ENCODE measurements around the gene SIAH3. TPM values are rescaled to one million over a fixed set of nuclear protein-coding genes. Genes with fewer than 3 reads are reported as not detected.

SIAH3 gene
- total RNA-seq, 1 experiment from 2014 or later = not detected

GRCh38 chr13:45799451-45799850 is 52.1 kb downstream of the SIAH3 start:
- no peak overlapping the region for H4K91ac ChIP-seq (ENCODE audit: insufficient read length, low read depth, low read length)
- H2BK15ac ChIP-seq (ENCODE audit: low read depth, low read length) = no peak overlapping the region
- no peak overlapping the region for H3K56ac ChIP-seq (ENCODE audit: insufficient read length, low read depth, low read length)
- Mint-ChIP-seq H3K4me3 (no peak overlapping the region), H3K36me3 (ENCODE audit: insufficient read depth in 1 of 3, low read depth in 3 of 3) (no peaks in the 10 kb centered on the region; a peak in 1 of 7 replicates), H3K9me3 (peaks cover 0 to 2% of the 10 kb centered on the region in 2 experiments; a peak in 2 of 5 replicates), H3K27ac (no peak overlapping the region), H3K27me3 (ENCODE audit: low read depth) (no peaks in the 10 kb centered on the region), H3K4me1 (peaks cover 0 to 14% of the 10 kb centered on the region in 2 experiments; a peak in 2 of 4 replicates)
- no peaks in the 10 kb centered on the region for H3K4me1 ChIP-seq (ENCODE audit: insufficient read depth, low read length)
- no peak overlapping the region for H3K9ac ChIP-seq (ENCODE audit: extremely low read depth, insufficient read length, low read length)
- no peak overlapping the region for H3K4ac ChIP-seq (ENCODE audit: low read depth, low read length)
- no peak overlapping the region for H3T11ph ChIP-seq (ENCODE audit: low read length)
- no peak for TF ChIP-seq CTCF (conservative IDR thresholded peaks at IDR 0.05)
- no peak overlapping the region for H4K8ac ChIP-seq (replicated peaks; ENCODE audit: insufficient read length, low read depth, low read length)
- WGBS (ENCODE audit: extremely low coverage, insufficient read length, low lambda C conversion rate) = no CpG with 5 or more reads among the region's 3 CpGs
- H3K79me1 ChIP-seq (ENCODE audit: insufficient read depth, low read depth, low read length, poor library complexity, severe bottlenecking) = no peaks in the 10 kb centered on the region
- H3K79me2 ChIP-seq (ENCODE audit: insufficient read depth, low read length) = no peaks in the 10 kb centered on the region
- no peak overlapping the region for H2BK120ac ChIP-seq (ENCODE audit: low read depth, low read length, poor library complexity, severe bottlenecking)
- no peak overlapping the region for H3K4me2 ChIP-seq (ENCODE audit: insufficient read depth, insufficient read length, low read length)
- H3K9me3 ChIP-seq (ENCODE audit: control insufficient read depth, low read depth, low read length) = no peaks in the 10 kb centered on the region
- no peaks in the 10 kb centered on the region for H3K27me3 ChIP-seq (ENCODE audit: insufficient read depth, low read length)
- no peak overlapping the region for H3K14ac ChIP-seq (ENCODE audit: insufficient read depth, low read length)
- H4K5ac ChIP-seq (ENCODE audit: insufficient read length, low read depth, low read length) = no peak overlapping the region
- H2BK12ac ChIP-seq (ENCODE audit: insufficient read length, low read depth, low read length) = no peak overlapping the region
- H2AFZ ChIP-seq (ENCODE audit: low read length) = no peak overlapping the region
- no peak for DNase-seq
- H2AK5ac ChIP-seq (ENCODE audit: insufficient read length, low read length) = no peak overlapping the region
- H3K23ac ChIP-seq (ENCODE audit: insufficient read length, low read depth, low read length) = no peak overlapping the region
- no peaks in the 10 kb centered on the region for H4K20me1 ChIP-seq (ENCODE audit: control insufficient read depth, insufficient read depth, insufficient read length)
- H3K18ac ChIP-seq (ENCODE audit: insufficient read length, low read depth, low read length) = no peak overlapping the region
- H2BK20ac ChIP-seq (ENCODE audit: low read depth, low read length, poor library complexity, severe bottlenecking) = no peak overlapping the region
- no peak overlapping the region for H3K27ac ChIP-seq (ENCODE audit: insufficient read length, low read depth, low read length)
- no peaks in the 10 kb centered on the region for H3K23me2 ChIP-seq (ENCODE audit: insufficient read length, low read depth, low read length, poor library complexity, severe bottlenecking)
- no peak overlapping the region for H2BK5ac ChIP-seq (ENCODE audit: insufficient read length, low read length)
